ENCODE data around the gene LAMTOR5. TPM values are rescaled to one million over a fixed set of nuclear protein-coding genes. Genes with fewer than 3 reads are reported as not detected.
A peak's percentile ranks its signal among the peaks of the same experiment; 100 is the strongest.

The LAMTOR5 gene
- total and polyA plus RNA-seq, 2 of the 13 experiments (the other 11 are each of a cell fraction or from before 2014, with no cell fraction given), result 96.7 to 400 TPM

DNA sequence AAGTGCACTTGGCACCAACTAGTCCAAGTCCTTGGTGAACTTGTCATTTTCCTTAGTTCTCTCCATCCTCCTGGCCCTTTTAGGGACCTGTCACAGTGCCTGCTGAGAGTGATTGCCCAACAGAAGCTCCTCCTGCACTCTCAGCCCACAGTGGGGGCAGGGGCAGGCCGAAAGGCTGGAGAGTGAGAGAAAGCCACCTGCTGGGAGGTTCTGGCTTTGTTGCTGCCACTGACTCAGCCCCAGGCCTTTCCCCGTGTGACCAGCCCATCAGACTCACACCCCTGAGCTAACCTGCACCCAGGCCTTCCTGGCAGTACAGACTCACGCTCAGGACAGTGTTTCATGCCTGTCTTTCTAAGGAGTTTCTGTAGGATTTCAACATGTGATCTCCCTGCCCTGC is 26.3 kb upstream of the LAMTOR5 start (continued):
- TF ChIP-seq JARID2 (CRISPR knock-in tag; IDR thresholded peaks at IDR 0.05; ENCODE audit: insufficient replicate concordance) (no peak), CBX5 (CRISPR knock-in tag; IDR thresholded peaks at IDR 0.05; ENCODE audit: borderline replicate concordance) (no peak), ZNF383 (CRISPR knock-in tag; IDR thresholded peaks at IDR 0.05; ENCODE audit: borderline replicate concordance) (no peak), ZNF225 (CRISPR knock-in tag; IDR thresholded peaks at IDR 0.05) (no peak), ZNF543 (CRISPR knock-in tag; IDR thresholded peaks at IDR 0.05) (no peak), FLYWCH1 (CRISPR knock-in tag; IDR thresholded peaks at IDR 0.05) (no peak), ZNF570 (CRISPR knock-in tag; IDR thresholded peaks at IDR 0.05; ENCODE audit: borderline replicate concordance) (no peak), KMT2A (CRISPR knock-in tag; IDR thresholded peaks at IDR 0.05) (no peak), GZF1 (CRISPR knock-in tag; IDR thresholded peaks at IDR 0.05) (no peak), ZBTB42 (CRISPR knock-in tag; IDR thresholded peaks at IDR 0.05) (no peak), SP140L (CRISPR knock-in tag; IDR thresholded peaks at IDR 0.05; ENCODE audit: borderline replicate concordance) (no peak), ZNF557 (CRISPR knock-in tag; IDR thresholded peaks at IDR 0.05) (no peak), NFRKB (IDR thresholded peaks at IDR 0.05) (no peak), MAZ (IDR thresholded peaks at IDR 0.05; ENCODE audit: borderline replicate concordance, low read depth, low read length) (peak; percentile 38; the same call in 1 of the 2 replicates), MAZ (CRISPR knock-in tag; IDR thresholded peaks at IDR 0.05; ENCODE audit: low read depth) (no peak)
- TF ChIP-seq, protein P1, sequence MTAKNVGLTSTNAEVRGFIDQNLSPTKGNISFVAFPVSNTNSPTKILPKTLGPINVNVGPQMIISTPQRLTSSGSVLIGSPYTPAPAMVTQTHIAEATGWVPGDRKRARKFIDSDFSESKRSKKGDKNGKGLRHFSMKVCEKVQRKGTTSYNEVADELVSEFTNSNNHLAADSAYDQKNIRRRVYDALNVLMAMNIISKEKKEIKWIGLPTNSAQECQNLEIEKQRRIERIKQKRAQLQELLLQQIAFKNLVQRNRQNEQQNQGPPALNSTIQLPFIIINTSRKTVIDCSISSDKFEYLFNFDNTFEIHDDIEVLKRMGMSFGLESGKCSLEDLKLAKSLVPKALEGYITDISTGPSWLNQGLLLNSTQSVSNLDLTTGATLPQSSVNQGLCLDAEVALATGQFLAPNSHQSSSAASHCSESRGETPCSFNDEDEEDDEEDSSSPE (CRISPR knock-in tag; IDR thresholded peaks at IDR 0.05), result no peak
- TF ChIP-seq, protein P2, sequence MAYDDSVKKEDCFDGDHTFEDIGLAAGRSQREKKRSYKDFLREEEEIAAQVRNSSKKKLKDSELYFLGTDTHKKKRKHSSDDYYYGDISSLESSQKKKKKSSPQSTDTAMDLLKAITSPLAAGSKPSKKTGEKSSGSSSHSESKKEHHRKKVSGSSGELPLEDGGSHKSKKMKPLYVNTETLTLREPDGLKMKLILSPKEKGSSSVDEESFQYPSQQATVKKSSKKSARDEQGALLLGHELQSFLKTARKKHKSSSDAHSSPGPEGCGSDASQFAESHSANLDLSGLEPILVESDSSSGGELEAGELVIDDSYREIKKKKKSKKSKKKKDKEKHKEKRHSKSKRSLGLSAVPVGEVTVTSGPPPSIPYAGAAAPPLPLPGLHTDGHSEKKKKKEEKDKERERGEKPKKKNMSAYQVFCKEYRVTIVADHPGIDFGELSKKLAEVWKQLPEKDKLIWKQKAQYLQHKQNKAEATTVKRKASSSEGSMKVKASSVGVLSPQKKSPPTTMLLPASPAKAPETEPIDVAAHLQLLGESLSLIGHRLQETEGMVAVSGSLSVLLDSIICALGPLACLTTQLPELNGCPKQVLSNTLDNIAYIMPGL (CRISPR knock-in tag; IDR thresholded peaks at IDR 0.05; ENCODE audit: borderline replicate concordance in 1 of 2, low read depth in 1 of 2), result no peak
- TF ChIP-seq, protein P3, sequence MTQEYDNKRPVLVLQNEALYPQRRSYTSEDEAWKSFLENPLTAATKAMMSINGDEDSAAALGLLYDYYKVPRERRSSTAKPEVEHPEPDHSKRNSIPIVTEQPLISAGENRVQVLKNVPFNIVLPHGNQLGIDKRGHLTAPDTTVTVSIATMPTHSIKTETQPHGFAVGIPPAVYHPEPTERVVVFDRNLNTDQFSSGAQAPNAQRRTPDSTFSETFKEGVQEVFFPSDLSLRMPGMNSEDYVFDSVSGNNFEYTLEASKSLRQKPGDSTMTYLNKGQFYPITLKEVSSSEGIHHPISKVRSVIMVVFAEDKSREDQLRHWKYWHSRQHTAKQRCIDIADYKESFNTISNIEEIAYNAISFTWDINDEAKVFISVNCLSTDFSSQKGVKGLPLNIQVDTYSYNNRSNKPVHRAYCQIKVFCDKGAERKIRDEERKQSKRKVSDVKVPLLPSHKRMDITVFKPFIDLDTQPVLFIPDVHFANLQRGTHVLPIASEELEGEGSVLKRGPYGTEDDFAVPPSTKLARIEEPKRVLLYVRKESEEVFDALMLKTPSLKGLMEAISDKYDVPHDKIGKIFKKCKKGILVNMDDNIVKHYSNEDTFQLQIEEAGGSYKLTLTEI (CRISPR knock-in tag; conservative IDR thresholded peaks at IDR 0.05), result no peak
- TF ChIP-seq, protein P4, sequence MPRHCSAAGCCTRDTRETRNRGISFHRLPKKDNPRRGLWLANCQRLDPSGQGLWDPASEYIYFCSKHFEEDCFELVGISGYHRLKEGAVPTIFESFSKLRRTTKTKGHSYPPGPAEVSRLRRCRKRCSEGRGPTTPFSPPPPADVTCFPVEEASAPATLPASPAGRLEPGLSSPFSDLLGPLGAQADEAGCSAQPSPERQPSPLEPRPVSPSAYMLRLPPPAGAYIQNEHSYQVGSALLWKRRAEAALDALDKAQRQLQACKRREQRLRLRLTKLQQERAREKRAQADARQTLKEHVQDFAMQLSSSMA (CRISPR knock-in tag; IDR thresholded peaks at IDR 0.05), result no peak
- TF ChIP-seq, protein P5, sequence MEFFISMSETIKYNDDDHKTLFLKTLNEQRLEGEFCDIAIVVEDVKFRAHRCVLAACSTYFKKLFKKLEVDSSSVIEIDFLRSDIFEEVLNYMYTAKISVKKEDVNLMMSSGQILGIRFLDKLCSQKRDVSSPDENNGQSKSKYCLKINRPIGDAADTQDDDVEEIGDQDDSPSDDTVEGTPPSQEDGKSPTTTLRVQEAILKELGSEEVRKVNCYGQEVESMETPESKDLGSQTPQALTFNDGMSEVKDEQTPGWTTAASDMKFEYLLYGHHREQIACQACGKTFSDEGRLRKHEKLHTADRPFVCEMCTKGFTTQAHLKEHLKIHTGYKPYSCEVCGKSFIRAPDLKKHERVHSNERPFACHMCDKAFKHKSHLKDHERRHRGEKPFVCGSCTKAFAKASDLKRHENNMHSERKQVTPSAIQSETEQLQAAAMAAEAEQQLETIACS (CRISPR knock-in tag; IDR thresholded peaks at IDR 0.05), result no peak
- TF ChIP-seq, protein P6, sequence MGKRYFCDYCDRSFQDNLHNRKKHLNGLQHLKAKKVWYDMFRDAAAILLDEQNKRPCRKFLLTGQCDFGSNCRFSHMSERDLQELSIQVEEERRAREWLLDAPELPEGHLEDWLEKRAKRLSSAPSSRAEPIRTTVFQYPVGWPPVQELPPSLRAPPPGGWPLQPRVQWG (CRISPR knock-in tag; IDR thresholded peaks at IDR 0.05; ENCODE audit: borderline replicate concordance, low read depth), result no peak
- TF ChIP-seq, protein P7, sequence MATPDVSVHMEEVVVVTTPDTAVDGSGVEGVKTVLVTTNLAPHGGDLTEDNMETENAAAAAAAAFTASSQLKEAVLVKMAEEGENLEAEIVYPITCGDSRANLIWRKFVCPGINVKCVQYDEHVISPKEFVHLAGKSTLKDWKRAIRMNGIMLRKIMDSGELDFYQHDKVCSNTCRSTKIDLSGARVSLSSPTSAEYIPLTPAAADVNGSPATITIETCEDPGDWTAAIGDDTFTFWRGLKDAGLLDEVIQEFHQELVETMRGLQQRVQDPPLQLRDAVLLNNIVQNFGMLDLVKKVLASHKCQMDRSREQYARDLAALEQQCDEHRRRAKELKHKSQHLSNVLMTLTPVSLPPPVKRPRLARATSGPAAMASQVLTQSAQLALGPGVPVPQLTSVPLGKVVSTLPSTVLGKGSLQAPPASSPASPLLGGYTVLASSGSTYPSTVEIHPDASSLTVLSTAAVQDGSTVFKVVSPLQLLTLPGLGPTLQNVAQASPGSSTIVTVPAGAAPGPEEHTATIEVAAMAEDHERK (CRISPR knock-in tag; IDR thresholded peaks at IDR 0.05; ENCODE audit: low read depth), result no peak

Measured in HepG2 (cell line).